Osteoblast (primary cell): ENCODE results near the gene CUX1. TPM values are rescaled to one million over a fixed set of nuclear protein-coding genes. Genes with fewer than 3 reads are reported as not detected.
A peak's percentile ranks its signal among the peaks of the same experiment; 100 is the strongest.

Experiments used
- DNase-seq: peaks from one replicate; pipeline ENCODE4 v3.0.0; 2011; ENCODE audit warnings: low spot score, mixed read lengths; ENCODE audit not compliant: insufficient read length; ENCODE audit errors: missing footprints
- H2AFZ ChIP-seq: 2 replicates; pipeline ENCODE4 v1.6.0; 2011; ENCODE audit warnings: mild to moderate bottlenecking, low read length
- H3K27ac ChIP-seq: 2 replicates; pipeline ENCODE4 v1.5.1; 2011; ENCODE audit warnings: mild to moderate bottlenecking, low read depth, low read length, moderate library complexity
- H3K27me3 ChIP-seq: 2 replicates; pipeline ENCODE4 v1.6.0; 2012; ENCODE audit warnings: mild to moderate bottlenecking, control low read depth, inconsistent platforms, low read length, moderate library complexity; ENCODE audit not compliant: insufficient read depth
- H3K36me3 ChIP-seq: 2 replicates; pipeline ENCODE4 v1.5.1; 2011; ENCODE audit warnings: mild to moderate bottlenecking, low read length, control low read depth, moderate library complexity; ENCODE audit not compliant: insufficient read depth
- H3K4me1 ChIP-seq: 2 replicates; pipeline ENCODE4 v1.5.1; 2011; ENCODE audit warnings: mild to moderate bottlenecking, low read length, control low read depth, moderate library complexity; ENCODE audit not compliant: insufficient read depth
- H3K4me2 ChIP-seq: 2 replicates; pipeline ENCODE4 v1.6.0; 2011; ENCODE audit warnings: mild to moderate bottlenecking, low read length; ENCODE audit not compliant: insufficient read depth
- H3K4me3 ChIP-seq: fragments of 200-600 bp; sonication (generic); 3 replicates; pipeline ENCODE4 v1.5.1; 2012; ENCODE audit warnings: mild to moderate bottlenecking, low read length, inconsistent platforms; ENCODE audit not compliant: insufficient read depth
- H3K79me2 ChIP-seq: 2 replicates; pipeline ENCODE4 v1.6.0; 2012; ENCODE audit warnings: mild to moderate bottlenecking, low read length, control low read depth, inconsistent platforms; ENCODE audit not compliant: insufficient read depth
- H3K9me3 ChIP-seq: 2 replicates; pipeline ENCODE4 v1.5.1; 2011; ENCODE audit warnings: low read depth, low read length, control low read depth
- H4K20me1 ChIP-seq: 2 replicates; pipeline ENCODE4 v1.6.0; 2012; ENCODE audit warnings: mild to moderate bottlenecking, low read length, control low read depth; ENCODE audit not compliant: insufficient read depth
- total RNA-seq: library from RNA; depleted of rRNA; stranded (reverse); fragments of >200 nt; gene quantifications from 2 replicates; pipeline ENCODE4 v1.2.3, GENCODE V29; 2012
- TF ChIP-seq, protein P1 (sequence below): IDR thresholded peaks from 2 replicates; pipeline ENCODE4 v1.5.1; 2011; ENCODE audit warnings: mild to moderate bottlenecking, low read depth, low read length, moderate library complexity; ENCODE audit errors: extremely low read depth

CUX1 gene
- total RNA-seq, 1 donor: 41.6 TPM

DNA sequence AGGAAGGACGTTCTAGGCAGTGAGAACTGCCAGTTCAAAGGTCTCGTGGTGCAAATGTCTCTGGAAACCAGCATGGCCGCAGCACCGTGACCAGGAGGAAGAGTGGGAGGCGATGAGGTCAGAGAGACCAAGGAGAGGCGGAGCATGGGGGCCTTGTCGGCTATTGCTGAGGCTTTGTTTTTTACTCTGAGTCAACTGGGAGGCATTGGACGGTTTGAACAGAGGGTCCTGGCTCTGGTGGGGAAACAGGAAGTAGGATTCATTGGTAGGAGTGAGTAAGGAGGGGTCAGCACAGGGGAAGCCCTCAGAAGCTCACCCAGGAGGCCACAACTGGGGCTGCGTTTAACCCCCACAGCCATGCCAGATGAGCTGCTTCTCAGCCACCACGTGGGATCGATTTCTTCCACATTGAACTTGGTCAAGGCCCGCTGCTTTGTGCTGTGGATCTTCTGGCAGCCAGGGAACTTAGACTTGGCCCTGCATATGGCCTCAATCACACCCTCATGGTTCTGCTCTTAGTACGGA is 447.0 kb downstream of the CUX1 start:
- Histone ChIP-seq H3K4me1 (no peaks in the 10 kb centered on the region), H3K36me3 (no peaks in the 10 kb centered on the region), H3K27me3 (no peaks in the 10 kb centered on the region), H2AFZ (no peak overlapping the region), H3K79me2 (no peaks in the 10 kb centered on the region), H4K20me1 (no peaks in the 10 kb centered on the region), H3K4me2 (no peak overlapping the region), H3K27ac (no peak overlapping the region), H3K4me3 (no peak overlapping the region), H3K9me3 (no peaks in the 10 kb centered on the region)
- DNase-seq: peak; percentile 71
- TF ChIP-seq, protein P1, sequence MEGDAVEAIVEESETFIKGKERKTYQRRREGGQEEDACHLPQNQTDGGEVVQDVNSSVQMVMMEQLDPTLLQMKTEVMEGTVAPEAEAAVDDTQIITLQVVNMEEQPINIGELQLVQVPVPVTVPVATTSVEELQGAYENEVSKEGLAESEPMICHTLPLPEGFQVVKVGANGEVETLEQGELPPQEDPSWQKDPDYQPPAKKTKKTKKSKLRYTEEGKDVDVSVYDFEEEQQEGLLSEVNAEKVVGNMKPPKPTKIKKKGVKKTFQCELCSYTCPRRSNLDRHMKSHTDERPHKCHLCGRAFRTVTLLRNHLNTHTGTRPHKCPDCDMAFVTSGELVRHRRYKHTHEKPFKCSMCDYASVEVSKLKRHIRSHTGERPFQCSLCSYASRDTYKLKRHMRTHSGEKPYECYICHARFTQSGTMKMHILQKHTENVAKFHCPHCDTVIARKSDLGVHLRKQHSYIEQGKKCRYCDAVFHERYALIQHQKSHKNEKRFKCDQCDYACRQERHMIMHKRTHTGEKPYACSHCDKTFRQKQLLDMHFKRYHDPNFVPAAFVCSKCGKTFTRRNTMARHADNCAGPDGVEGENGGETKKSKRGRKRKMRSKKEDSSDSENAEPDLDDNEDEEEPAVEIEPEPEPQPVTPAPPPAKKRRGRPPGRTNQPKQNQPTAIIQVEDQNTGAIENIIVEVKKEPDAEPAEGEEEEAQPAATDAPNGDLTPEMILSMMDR: no peak

DNA sequence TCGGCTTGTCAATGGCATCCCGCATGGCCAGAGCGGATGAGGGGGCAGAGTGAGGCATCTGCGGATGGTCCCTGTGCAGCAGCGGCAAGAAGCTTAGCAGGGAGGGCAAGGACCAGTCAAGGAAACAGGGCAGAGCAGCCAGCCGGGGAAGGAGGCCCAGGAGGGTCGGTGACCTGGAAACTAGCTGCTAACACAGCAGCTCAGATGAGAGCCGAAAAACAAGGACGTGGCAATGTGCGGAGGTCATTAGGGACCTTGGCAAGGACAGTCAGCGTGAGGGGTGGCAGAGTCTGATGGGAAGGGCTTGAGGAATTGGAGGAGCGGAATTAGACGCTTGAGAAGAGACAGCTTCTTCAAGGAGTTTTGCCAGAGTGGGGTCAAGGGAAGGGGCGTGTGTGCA is 449.1 kb downstream of the CUX1 start:
- Histone ChIP-seq H3K4me2 (no peak overlapping the region), H3K9me3 (no peaks in the 10 kb centered on the region), H3K4me3 (no peak overlapping the region), H3K36me3 (no peaks in the 10 kb centered on the region), H4K20me1 (no peaks in the 10 kb centered on the region), H3K27me3 (no peaks in the 10 kb centered on the region), H3K79me2 (no peaks in the 10 kb centered on the region), H3K27ac (no peak overlapping the region), H2AFZ (no peak overlapping the region), H3K4me1 (no peaks in the 10 kb centered on the region)
- TF ChIP-seq, protein P1: no peak
- no peak for DNase-seq

DNA sequence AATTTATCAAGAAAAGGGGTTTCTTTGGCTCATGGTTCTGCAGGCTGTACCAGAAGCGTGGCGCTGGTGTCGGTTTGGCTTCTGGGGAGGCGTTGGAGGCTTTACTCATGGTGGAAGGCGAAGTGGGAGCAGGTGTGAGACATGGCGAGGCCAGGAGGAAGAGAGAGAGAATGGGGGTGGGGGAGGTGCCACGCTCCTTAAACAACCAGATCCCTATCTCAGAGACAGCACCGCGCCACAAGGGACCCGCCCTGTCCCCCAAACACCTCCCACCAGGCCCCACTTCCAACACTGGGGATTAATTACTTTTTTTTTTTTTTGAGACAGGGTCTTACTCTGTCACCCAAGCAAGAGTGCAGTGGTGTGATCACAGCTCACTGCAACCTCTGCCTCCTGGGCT is 451.2 kb downstream of the CUX1 start:
- no peaks in the 10 kb centered on the region for H4K20me1 ChIP-seq
- TF ChIP-seq, protein P1: no peak
- H3K9me3 ChIP-seq: no peaks in the 10 kb centered on the region
- H3K79me2 ChIP-seq: no peaks in the 10 kb centered on the region
- H3K27ac ChIP-seq: no peak overlapping the region
- H3K27me3 ChIP-seq: no peaks in the 10 kb centered on the region
- DNase-seq: no peak
- H2AFZ ChIP-seq: no peak overlapping the region
- H3K36me3 ChIP-seq: no peaks in the 10 kb centered on the region
- H3K4me1 ChIP-seq: peaks cover 14% of the 10 kb centered on the region
- H3K4me2 ChIP-seq: no peak overlapping the region
- H3K4me3 ChIP-seq: no peak overlapping the region

DNA sequence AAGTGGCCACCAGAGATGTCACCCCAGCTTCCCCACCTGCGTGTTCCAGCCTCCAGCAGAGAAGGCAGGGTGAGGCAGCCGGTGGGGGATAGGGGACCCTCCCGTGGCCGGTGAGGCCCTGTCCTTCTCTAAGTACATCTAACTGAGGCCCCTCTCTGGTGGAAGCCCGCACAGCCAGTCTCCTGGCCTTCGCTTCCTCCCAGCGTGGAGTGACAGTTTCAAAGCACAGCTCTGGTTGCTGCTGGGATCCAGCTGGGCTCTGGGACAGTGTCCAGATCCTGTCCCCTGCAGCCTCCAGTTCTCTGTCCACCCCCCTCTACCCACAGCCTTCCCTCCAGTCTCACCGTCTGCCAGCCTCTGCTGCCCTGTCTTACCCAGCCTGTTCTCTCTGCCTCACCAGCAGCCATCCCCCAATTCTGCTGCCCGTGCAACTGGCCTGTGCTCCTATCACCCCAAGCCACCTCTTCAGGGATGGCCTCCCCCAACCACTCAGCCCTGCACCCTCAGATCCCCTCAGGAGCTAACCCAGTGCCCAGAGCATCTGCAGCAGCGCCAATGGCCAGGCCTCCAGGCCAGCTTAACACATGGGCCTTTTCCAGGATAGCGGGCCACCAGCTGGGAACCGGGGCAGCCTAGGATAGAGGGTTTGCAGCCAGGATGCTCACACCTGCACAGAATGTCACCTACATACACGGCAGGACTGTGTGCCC is 452.9 kb downstream of the CUX1 start:
- no peaks in the 10 kb centered on the region for H4K20me1 ChIP-seq
- H3K79me2 ChIP-seq: no peaks in the 10 kb centered on the region
- H3K4me1 ChIP-seq: peaks cover 15% of the 10 kb centered on the region
- no peaks in the 10 kb centered on the region for H3K27me3 ChIP-seq
- TF ChIP-seq, protein P1: no peak
- no peak overlapping the region for H3K4me2 ChIP-seq
- no peak overlapping the region for H3K4me3 ChIP-seq
- no peaks in the 10 kb centered on the region for H3K9me3 ChIP-seq
- no peak overlapping the region for H3K27ac ChIP-seq
- DNase-seq: no peak
- H2AFZ ChIP-seq: no peak overlapping the region
- H3K36me3 ChIP-seq: no peaks in the 10 kb centered on the region
